Measurements from ENCODE around the gene ERAL1. TPM values are rescaled to one million over a fixed set of nuclear protein-coding genes. Genes with fewer than 3 reads are reported as not detected.

ERAL1 gene
- total RNA-seq, 1 donor, result 38.1 TPM

GRCh38 chr17:28860363-28860808 lies 5.6 kb downstream of the ERAL1 start:
- no peak for DNase-seq (ENCODE audit: low read depth)
- TF ChIP-seq CTCF (IDR thresholded peaks at IDR 0.05; ENCODE audit: insufficient read depth, low read length), result no peak

GRCh38 chr17:28861393-28862203 lies 6.8 kb downstream of the ERAL1 start:
- no peak for TF ChIP-seq CTCF (IDR thresholded peaks at IDR 0.05; ENCODE audit: insufficient read depth, low read length)
- H3K4me3 ChIP-seq (ENCODE audit: low read depth, low read length), result no peak overlapping the region
- DNase-seq (ENCODE audit: low read depth), result no peak

More at GRCh38 chr17:28860363-28860808, 5.6 kb downstream of the ERAL1 start:
- H3K4me3 ChIP-seq (ENCODE audit: low read depth, low read length), result no peak overlapping the region

GRCh38 chr17:28862561-28862960 lies 7.7 kb downstream of the ERAL1 start:
- no peak for DNase-seq (ENCODE audit: low read depth)
- no peak overlapping the region for H3K4me3 ChIP-seq (ENCODE audit: low read depth, low read length)
- no peak for TF ChIP-seq CTCF (IDR thresholded peaks at IDR 0.05; ENCODE audit: insufficient read depth, low read length)

- no peak for DNase-seq (ENCODE audit: low read depth)
- no peak for TF ChIP-seq CTCF (IDR thresholded peaks at IDR 0.05; ENCODE audit: insufficient read depth, low read length)
- H3K4me3 ChIP-seq (ENCODE audit: low read depth, low read length), result no peak overlapping the region
Measured at GRCh38 chr17:28863953-28864352, 9.1 kb downstream of the ERAL1 start.

- no peak overlapping the region for H3K4me3 ChIP-seq (ENCODE audit: low read depth, low read length)
- TF ChIP-seq CTCF (IDR thresholded peaks at IDR 0.05; ENCODE audit: insufficient read depth, low read length), result no peak
- DNase-seq (ENCODE audit: low read depth), result no peak
Measured at GRCh38 chr17:28864991-28865849, 10.4 kb downstream of the ERAL1 start.

- DNase-seq (ENCODE audit: low read depth), result peak; percentile 48
- H3K4me3 ChIP-seq (ENCODE audit: low read depth, low read length), result no peak overlapping the region
- TF ChIP-seq CTCF (IDR thresholded peaks at IDR 0.05; ENCODE audit: insufficient read depth, low read length), result no peak
Measured at GRCh38 chr17:28865946-28866752, 11.3 kb downstream of the ERAL1 start.

All from fibroblast of the aortic adventitia (primary cell).